PC-9 (cell line): Measurements from ENCODE around the gene ARHGAP24. TPM values are rescaled to one million over a fixed set of nuclear protein-coding genes. Genes with fewer than 3 reads are reported as not detected.

Experiments used
- BruUV-seq: library from RNA; stranded (reverse); fragments of 400-500 nt; replicated peaks from 2 replicates; lab custom pipeline; 2021; lab: Mats Ljungman, UMichigan
- CTCF ChIA-PET: fragments of 300-600 bp; sonication (Branson Sonifier 250); formaldehyde crosslinking; loops from one replicate; lab custom pipeline; 2022; ENCODE audit warnings: antibody characterized with exemption; lab: Charles Lee
- POLR2A ChIA-PET: fragments of 300-600 bp; sonication (Branson Sonifier 250); formaldehyde crosslinking; loops from one replicate; lab custom pipeline; 2022; ENCODE audit warnings: antibody characterized with exemption; ENCODE audit not compliant: unreplicated experiment; lab: Charles Lee
- DNase-seq, 2 experiments: peaks; one replicate each; pipeline versions ENCODE4 v3.0.0 to v3.0.0-alpha.2; 2015 to 2022; ENCODE audit warnings: mixed read lengths in 1 of 2
- H2AFZ ChIP-seq: fragments of 200-600 bp; sonication (generic); 2 replicates; pipeline ENCODE4 v1.8.1; 2017; ENCODE audit warnings: antibody characterized with exemption
- H3F3A ChIP-seq: fragments of 200-600 bp; sonication (generic); 2 replicates; pipeline ENCODE4 v1.8.1; 2017; ENCODE audit warnings: antibody characterized with exemption, mild to moderate bottlenecking, low read depth; ENCODE audit not compliant: insufficient read depth
- H3K27ac ChIP-seq: fragments of 200-600 bp; sonication (generic); 2 replicates; pipeline ENCODE4 v1.6.1; 2016; ENCODE audit warnings: mixed run types
- H3K27me3 ChIP-seq: fragments of 200-600 bp; sonication (generic); 2 replicates; pipeline ENCODE4 v1.6.1; 2016; ENCODE audit warnings: low read depth, mixed run types; ENCODE audit not compliant: insufficient read depth
- H3K36me3 ChIP-seq: fragments of 200-600 bp; sonication (generic); 2 replicates; pipeline ENCODE4 v1.6.1; 2016; ENCODE audit warnings: low read depth, mixed run types
- H3K4me1 ChIP-seq: fragments of 200-600 bp; sonication (generic); replicated peaks from 2 replicates; pipeline ENCODE4 v1.6.1; 2016; ENCODE audit warnings: mixed run types; ENCODE audit not compliant: insufficient read depth
- H3K4me2 ChIP-seq: fragments of 200-600 bp; sonication (generic); 2 replicates; pipeline ENCODE4 v1.6.1; 2017; ENCODE audit warnings: mixed run types
- H3K4me3 ChIP-seq: fragments of 200-600 bp; sonication (generic); 2 replicates; pipeline ENCODE4 v1.6.1; 2016; ENCODE audit warnings: mixed run types
- H3K79me2 ChIP-seq: fragments of 200-600 bp; sonication (generic); 2 replicates; pipeline ENCODE4 v1.6.1; 2017; ENCODE audit warnings: low read depth, mixed run types
- H3K9me2 ChIP-seq: fragments of 200-600 bp; sonication (generic); 2 replicates; pipeline ENCODE4 v1.8.1; 2017; ENCODE audit warnings: mild to moderate bottlenecking; ENCODE audit not compliant: insufficient read depth
- H3K9me3 ChIP-seq: fragments of 200-600 bp; sonication (generic); 2 replicates; pipeline ENCODE4 v1.8.1; 2016; ENCODE audit warnings: low read depth; ENCODE audit not compliant: insufficient read depth
- H4K20me1 ChIP-seq: fragments of 200-600 bp; sonication (generic); 2 replicates; pipeline ENCODE4 v1.8.1; 2017; ENCODE audit not compliant: insufficient read depth
- EZH2 ChIP-seq: fragments of 200-600 bp; sonication (generic); IDR thresholded peaks from 2 replicates; pipeline ENCODE4 v1.8.0; 2017; ENCODE audit warnings: antibody characterized with exemption, low read depth
- intact Hi-C: fragments of 100-400 bp; cut with micrococcal nuclease; formaldehyde crosslinking; loops from one replicate; pipeline ENCODE4 v1.10.0; 2022; ENCODE audit not compliant: unreplicated experiment
- total RNA-seq: library from RNA; stranded (reverse); gene quantifications from 2 replicates; pipeline ENCODE4 v1.2.3, GENCODE V29; 2021
- TF ChIP-seq, protein P1 (sequence below): fragments of 200-600 bp; sonication (generic); conservative IDR thresholded peaks from 2 replicates; pipeline ENCODE4 v1.6.1; 2017; ENCODE audit warnings: mixed run types, antibody characterized with exemption, mild to moderate bottlenecking, moderate library complexity

Gene ARHGAP24
- total RNA-seq, 1 experiment from 2014 or later, result 2.2 TPM

DNA sequence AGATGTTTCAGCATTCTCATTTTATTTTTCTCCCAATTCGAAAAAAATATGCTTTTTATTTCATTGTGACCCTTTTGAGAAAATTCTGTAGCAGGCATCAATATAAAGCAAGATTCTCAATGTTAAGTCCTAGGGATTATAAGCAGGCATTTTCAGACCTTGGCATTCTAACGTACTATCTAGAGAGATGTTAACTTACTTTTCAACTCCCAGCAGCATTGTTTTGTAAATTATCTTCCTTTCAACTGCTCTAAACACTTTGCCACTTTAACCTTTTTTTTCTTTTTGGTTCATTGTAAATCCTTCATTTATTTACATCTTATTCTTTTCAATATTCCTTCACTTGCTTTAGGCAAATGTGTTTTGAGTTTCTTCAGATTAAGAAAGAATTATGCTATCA, 333.2 kb downstream of the ARHGAP24 start:
- DNase-seq, result no peak
- no peak overlapping the region for H3K27ac ChIP-seq
- intact Hi-C loops, result no loop called here

DNA sequence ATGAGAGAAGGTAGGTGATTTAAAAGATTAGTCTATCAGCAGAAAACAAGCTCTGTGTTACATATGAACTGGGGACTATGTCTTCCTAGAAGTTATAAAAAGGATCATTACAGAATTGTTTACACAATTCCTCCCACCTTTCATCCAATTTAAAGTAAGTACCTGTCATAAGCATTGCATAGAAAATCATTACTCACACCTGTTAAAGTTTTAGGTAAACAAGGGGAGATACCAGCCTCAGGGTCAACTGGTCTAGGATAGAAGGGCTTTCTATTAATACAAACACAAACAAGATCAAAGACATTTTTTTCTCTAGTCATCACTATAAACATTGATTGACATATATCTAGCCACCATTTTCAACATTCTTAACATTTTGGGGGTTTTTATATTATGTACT, 333.9 kb downstream of the ARHGAP24 start:
- no peaks in the 10 kb centered on the region for H3K36me3 ChIP-seq
- H3F3A ChIP-seq, result no peaks in the 10 kb centered on the region
- CTCF ChIA-PET, result interaction anchor here (0.7 kb wide), 1 partner anchor 101 kb away, joined by 4 read pairs; no protein-coding TSS in a partner anchor
- H3K79me2 ChIP-seq, result no peaks in the 10 kb centered on the region
- peak in 1 of 2 experiments; percentile 49 for DNase-seq
- peaks cover 4% of the 10 kb centered on the region; the same call in 1 of the 2 replicates for H3K9me2 ChIP-seq
- no peaks in the 10 kb centered on the region for H3K4me1 ChIP-seq
- intact Hi-C loops, result no loop called here
- POLR2A ChIA-PET, result no interaction called here
- BruUV-seq, result no TSS peak
- no peak overlapping the region for H3K4me2 ChIP-seq
- H3K4me3 ChIP-seq, result no peak overlapping the region
- H2AFZ ChIP-seq, result no peak overlapping the region
- no peaks in the 10 kb centered on the region for H3K27me3 ChIP-seq
- TF ChIP-seq, protein P1, sequence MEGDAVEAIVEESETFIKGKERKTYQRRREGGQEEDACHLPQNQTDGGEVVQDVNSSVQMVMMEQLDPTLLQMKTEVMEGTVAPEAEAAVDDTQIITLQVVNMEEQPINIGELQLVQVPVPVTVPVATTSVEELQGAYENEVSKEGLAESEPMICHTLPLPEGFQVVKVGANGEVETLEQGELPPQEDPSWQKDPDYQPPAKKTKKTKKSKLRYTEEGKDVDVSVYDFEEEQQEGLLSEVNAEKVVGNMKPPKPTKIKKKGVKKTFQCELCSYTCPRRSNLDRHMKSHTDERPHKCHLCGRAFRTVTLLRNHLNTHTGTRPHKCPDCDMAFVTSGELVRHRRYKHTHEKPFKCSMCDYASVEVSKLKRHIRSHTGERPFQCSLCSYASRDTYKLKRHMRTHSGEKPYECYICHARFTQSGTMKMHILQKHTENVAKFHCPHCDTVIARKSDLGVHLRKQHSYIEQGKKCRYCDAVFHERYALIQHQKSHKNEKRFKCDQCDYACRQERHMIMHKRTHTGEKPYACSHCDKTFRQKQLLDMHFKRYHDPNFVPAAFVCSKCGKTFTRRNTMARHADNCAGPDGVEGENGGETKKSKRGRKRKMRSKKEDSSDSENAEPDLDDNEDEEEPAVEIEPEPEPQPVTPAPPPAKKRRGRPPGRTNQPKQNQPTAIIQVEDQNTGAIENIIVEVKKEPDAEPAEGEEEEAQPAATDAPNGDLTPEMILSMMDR, result no peak
- no peak for TF ChIP-seq EZH2
- no peak overlapping the region for H3K27ac ChIP-seq
- H3K9me3 ChIP-seq, result no peaks in the 10 kb centered on the region
- H4K20me1 ChIP-seq, result no peaks in the 10 kb centered on the region

More for the DNA sequence above, 333.2 kb downstream of the ARHGAP24 start:
- Histone ChIP-seq H4K20me1 (no peaks in the 10 kb centered on the region), H3K79me2 (no peaks in the 10 kb centered on the region), H2AFZ (no peak overlapping the region), H3K36me3 (no peaks in the 10 kb centered on the region), H3K9me3 (no peaks in the 10 kb centered on the region), H3K4me2 (no peak overlapping the region), H3K4me1 (no peaks in the 10 kb centered on the region), H3K4me3 (no peak overlapping the region), H3K9me2 (peaks cover 3% of the 10 kb centered on the region; the same call in 1 of the 2 replicates), H3F3A (no peaks in the 10 kb centered on the region), H3K27me3 (no peaks in the 10 kb centered on the region)
- POLR2A ChIA-PET, result no interaction called here
- BruUV-seq, result no TSS peak
- CTCF ChIA-PET, result no interaction called here
- no peak for TF ChIP-seq EZH2
- TF ChIP-seq, protein P1, result no peak

DNA sequence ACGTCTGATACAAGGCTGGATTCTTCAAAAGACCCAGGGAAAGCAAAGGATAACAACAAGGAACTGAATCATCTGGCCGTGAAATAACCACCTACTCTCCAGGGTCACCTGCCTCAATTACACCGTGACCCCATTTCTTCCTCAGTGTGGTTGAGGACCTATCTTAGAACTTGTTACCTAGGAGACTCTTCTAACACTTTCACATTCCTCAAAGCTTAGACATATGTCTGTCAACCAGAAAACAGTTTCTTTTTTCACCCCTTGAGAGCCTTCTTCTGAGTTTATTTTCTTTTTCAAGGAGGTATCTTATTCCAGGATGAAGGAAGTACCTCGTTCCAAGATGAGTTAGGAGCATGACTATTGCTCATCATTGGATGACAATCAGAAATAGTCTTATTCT, 337.8 kb downstream of the ARHGAP24 start:
- no peak overlapping the region for H3K4me2 ChIP-seq
- H3K9me3 ChIP-seq, result no peaks in the 10 kb centered on the region
- intact Hi-C loops, result no loop called here
- H4K20me1 ChIP-seq, result no peaks in the 10 kb centered on the region
- DNase-seq, result no peak
- H3K27ac ChIP-seq, result no peak overlapping the region
- no peak overlapping the region for H2AFZ ChIP-seq
- BruUV-seq, result no TSS peak
- no peaks in the 10 kb centered on the region for H3K36me3 ChIP-seq
- H3K27me3 ChIP-seq, result no peaks in the 10 kb centered on the region
- TF ChIP-seq, protein P1, result no peak
- no peak for TF ChIP-seq EZH2
- ChIA-PET POLR2A (no interaction called here), CTCF (no interaction called here)
- H3F3A ChIP-seq, result no peaks in the 10 kb centered on the region
- H3K4me3 ChIP-seq, result no peak overlapping the region
- H3K79me2 ChIP-seq, result no peaks in the 10 kb centered on the region
- peaks cover 4% of the 10 kb centered on the region for H3K9me2 ChIP-seq
- no peaks in the 10 kb centered on the region for H3K4me1 ChIP-seq
